Measurements from ENCODE around the gene TSACC.

DNA sequence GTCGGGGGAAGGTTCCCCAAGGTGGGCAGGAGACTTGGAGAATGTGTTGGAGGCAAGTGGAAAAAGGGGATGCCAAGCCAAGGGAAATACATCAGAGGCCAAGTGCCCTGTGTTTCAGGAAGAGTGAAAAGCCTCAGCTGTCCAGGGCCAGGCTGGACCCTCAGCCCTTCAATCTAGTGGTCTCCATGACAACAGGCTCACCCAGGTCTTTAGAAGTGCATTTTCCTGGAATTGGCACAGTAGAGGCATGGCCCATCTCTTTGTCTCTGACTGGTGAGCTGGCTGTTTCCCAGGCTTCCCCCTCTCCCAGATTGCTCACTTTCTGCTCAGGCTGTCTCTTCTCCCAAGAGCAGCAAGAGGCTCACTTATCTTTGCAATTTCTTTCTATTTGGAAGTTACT lies 20.3 kb downstream of the TSACC start:
- TF ChIP-seq GATA3 (IDR thresholded peaks at IDR 0.05; ENCODE audit: low read depth, low read length): no peak
- TF ChIP-seq GATA2 (IDR thresholded peaks at IDR 0.05; ENCODE audit: low read depth, low read length): no peak
